Pons (tissue), 1 donor: ENCODE results near the gene HIC1.
A peak's percentile ranks its signal among the peaks of the same experiment; 100 is the strongest.

Experiments used
- DNase-seq: peaks from one replicate; pipeline ENCODE4 v3.0.0-alpha.2; 2016; ENCODE audit warnings: low spot score

The HIC1 gene

DNA sequence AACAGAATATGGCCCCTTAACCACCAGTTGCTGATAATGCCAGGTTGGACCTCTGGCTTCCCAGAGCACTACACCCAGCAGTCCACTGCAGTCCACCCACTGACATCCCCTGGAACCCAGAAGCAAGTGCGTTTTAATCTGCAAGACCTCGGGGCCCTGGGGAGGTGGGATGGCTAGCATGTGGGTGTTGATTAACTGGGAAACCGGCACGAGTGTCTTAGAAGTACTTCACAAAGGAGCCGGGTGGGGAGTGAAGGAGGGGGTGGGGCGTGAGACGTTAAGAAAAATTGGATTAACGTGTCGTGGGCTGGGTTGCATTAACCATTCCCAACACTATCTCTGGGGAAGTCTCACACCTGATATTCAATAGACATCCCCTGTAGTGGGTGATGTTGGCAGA is 6.1 kb upstream of the HIC1 start:
- no peak for DNase-seq

DNA sequence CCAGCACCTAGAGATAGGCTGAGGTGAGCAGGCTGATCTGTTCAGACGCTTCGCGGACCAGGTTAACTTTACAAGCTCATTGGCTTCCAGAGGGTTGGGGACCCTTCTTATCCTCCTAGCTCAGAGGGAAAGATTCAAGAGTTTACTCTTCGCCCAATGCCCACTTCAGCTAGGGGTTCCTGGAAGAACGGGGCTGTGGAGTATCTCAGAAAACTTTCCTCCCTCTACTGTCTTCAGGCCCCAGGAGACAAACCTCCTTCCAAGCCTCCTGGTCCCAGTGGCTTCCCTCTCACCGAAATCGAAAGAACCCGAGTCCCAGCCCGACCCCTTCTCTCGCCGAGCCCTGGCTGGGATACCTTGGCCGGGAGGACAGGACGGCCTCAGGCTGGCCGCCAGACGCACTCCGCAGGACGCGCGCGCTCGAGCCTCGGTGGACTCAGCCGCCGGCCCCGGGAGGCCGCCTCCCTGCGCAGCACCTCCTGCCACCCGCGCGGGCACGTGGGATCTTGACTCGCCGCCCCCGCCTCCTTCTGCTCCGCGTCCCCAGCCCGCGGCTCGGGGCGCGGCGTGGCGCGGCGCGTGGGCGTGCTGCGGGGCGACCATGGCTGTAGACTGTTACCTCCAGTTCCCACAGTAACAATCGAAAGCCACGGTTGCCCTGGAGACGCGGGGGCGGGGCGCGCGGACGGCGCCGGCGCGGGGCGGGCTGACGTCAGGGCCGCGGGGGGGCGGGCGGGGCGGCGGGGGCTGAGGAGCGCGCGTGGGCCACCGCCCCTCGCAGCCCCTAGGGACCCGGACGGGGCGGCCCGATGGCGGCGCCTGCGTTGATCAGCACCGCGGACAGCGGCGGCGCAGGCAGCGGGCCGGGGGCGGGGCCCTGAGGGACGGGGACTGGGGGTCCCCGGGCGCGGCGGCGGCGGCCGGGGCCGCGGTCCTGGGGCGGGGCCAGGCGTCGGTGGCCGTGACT is 5.3 kb upstream of the HIC1 start:
- no peak for DNase-seq

DNA sequence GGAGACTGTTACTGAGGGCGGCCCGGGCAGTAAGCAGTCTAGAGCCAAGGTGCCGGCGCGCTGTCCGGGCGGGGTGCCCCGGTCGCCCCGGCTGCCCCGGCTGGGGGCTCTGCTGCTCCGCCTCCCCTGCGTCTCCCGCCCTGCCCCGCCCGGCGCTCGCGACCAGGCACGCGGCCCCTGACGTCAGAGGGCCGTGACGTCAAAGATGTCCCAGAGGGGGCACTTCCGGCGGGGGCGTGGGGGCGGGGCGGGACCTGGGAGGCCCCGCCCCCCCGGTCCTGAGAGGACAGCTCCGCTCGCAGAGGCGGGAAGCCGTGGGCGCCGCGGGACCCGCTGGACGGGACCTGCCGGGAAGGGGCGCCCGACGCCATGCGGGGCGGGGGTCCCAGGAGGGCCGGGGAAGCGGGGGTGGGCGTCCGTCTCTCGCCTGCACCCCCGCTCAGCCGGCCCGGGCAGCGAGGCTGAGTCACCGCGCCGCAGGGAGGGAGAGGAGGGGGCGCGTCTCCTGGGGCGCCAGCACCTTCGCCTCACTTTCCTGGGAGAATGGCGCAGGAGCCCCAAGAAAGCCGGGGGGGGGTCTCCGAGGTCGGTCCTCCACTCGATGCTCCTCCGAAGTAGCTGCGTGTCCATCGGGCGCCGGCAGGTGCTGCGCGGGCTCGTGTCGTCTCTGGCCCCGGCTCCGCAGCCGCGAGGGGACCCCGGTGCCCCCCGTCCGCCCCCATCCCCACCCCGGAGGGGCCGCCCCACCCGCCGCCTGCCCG is 4.4 kb upstream of the HIC1 start:
- peak; percentile 53 for DNase-seq

DNA sequence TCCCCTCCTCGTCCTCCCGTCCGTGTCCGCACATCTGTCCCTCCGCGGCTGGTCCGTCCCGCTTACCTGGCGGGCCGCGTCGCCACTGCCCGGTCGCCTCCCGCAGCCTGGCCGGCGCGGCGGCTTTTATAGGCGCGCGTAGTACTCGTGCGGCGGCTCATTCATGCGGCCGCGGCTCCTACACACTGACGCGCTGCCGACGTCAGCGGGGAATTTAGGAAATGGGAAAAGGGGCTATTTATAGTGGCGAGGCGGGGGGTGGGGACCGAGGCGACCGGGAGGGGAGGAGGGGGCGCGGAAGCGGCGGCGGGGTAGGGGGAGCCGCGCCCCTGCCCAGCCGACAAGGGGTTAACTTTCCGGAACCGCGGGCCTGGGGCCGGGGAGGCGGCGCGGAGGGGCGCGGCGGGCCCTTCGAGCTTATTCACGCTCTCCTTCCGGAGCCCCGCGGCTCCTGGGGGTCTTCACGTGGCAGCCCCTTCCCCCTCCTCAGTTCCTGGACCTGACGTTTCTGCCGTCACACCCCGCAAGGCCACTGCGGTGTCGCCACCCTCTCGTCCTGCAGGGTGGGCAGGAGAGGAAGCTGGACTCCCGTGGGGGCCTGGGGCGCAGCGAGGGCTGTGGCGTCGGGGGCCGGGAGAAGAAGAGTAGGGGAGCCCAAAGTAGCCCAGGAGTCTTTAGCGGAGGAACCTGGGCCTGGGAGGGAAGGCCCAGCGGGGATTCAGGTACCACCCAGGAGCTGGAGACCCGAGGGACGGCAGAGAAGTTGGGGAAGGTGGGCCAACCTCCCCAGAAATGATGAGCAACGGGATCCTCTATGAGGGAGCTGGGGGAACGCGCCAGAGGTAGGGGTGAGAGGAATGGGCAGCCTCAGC is 3.6 kb upstream of the HIC1 start:
- DNase-seq = no peak

DNA sequence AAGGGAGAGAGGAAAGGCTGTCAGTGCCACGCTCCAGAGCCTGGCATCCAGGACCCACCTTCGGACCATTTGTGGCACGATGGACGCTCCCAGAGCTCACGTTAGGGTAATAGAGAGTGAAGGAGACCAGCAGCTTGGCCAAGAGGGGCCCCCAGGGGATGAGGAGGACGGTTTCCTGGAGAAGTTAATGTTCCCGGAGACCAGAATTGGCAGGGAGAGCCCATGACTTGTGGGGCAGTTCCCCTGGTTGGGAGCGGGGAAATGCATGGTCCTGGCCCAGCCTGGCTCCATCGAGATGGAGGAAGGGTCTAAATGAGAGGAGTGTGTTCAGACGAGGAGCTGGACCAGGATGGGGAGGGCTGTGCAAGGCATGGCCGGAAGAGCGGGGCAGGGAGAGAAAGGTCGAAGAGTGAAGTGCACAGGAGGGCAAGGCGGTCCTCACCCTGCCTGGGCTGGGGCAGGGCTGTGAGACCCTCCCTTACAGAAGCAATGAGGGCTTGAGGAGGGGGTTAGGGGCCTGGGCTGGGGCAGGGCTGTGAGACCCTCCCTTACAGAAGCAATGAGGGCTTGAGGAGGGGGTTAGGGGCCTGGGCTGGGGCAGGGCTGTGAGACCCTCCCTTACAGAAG is 2.9 kb upstream of the HIC1 start:
- DNase-seq = no peak

DNA sequence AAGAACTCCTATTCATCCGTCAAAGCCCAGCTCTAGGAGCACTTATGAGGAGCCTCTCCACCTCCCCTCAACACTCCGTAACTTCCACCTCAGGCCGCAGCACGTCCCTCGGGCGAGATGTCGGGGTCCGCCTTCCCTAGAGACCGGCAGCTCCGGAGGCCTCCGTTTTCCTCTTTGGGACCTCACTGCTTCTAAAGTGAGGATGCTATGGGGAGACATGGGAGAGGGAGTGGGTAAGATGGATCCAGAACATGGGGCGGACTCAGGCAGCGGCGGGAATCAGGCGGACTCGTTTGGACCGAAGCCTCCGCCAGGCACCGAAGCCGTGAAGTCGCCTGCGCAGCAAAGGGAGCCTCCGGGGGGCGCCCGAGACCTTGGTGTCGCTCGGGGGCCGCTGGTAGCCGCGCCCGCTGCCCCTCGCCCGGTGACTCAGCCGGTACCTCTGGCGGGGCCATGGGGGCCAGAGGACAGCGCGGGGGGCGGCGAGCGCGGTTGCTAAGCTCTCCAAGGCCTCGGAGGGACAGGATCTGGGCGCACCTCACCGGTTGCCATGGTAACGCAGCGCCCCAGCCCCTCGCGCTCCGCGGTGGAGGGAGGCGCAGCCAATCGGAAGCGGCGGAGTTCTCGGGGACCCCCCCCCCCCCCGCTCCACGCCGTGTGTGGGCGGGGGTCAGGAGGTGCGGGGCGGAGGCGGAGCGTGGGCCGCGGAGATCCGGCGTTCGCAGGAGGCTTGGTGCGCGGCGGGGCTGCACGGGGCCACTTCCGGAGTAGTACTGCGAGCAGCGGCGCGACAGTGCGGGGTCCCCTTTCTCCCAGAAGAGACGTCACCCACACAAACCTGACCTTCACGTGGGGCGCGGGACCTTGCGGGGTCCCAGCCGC is 1.3 kb upstream of the HIC1 start:
- no peak for DNase-seq

DNA sequence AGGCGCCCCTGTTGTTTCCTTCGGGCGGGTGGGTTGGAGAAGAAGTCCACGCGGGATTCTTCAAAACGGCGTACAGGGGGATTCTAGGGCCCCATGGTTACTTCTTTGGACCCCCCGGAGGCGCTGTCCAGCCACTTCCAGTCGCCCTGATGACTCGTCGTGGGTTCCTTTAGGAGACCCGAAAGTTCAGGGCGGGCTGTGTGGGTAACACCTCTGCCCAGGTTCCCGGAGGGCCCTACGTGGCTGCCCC is 716 bp upstream of the HIC1 start:
- no peak for DNase-seq

DNA sequence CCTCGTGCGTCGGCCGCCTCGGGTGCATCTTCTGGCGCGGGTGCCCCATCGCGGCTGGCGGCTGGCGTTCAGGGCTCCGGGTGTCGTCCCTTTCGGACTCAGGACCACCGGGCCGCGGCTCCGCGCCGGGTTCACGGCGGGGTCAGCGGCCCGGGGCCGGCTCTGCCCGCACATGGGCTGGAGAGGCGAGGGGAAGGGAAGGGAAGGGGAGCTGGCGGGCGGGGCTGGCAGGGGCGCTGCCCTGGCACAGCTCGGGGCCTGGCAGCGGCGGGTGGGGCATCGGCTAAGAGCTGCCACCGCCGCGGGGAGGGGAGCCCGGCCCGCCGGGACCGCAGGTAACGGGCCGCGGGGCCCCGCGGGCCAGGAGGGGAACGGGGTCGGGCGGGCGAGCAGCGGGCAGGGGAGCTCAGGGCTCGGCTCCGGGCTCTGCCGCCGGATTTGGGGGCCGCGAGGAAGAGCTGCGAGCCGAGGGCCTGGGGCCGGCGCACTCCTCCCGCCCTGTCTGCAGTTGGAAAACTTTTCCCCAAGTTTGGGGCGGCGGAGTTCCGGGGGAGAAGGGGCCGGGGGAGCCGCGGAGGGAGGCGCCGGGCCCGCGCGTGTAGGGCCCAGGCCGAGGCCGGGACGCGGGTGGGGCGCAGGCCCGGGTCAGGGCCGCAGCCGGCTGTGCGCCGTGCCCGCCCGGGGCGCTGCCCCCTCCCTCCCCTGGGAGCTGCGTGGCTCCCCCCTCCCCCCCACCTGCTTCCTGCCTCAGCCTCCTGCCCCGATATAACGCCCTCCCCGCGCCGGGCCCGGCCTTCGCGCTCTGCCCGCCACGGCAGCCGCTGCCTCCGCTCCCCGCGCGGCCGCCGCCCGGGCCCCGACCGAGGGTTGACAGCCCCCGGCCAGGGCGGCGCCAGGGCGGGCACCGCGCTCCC is 646 bp downstream of the HIC1 start:
- DNase-seq = no peak

DNA sequence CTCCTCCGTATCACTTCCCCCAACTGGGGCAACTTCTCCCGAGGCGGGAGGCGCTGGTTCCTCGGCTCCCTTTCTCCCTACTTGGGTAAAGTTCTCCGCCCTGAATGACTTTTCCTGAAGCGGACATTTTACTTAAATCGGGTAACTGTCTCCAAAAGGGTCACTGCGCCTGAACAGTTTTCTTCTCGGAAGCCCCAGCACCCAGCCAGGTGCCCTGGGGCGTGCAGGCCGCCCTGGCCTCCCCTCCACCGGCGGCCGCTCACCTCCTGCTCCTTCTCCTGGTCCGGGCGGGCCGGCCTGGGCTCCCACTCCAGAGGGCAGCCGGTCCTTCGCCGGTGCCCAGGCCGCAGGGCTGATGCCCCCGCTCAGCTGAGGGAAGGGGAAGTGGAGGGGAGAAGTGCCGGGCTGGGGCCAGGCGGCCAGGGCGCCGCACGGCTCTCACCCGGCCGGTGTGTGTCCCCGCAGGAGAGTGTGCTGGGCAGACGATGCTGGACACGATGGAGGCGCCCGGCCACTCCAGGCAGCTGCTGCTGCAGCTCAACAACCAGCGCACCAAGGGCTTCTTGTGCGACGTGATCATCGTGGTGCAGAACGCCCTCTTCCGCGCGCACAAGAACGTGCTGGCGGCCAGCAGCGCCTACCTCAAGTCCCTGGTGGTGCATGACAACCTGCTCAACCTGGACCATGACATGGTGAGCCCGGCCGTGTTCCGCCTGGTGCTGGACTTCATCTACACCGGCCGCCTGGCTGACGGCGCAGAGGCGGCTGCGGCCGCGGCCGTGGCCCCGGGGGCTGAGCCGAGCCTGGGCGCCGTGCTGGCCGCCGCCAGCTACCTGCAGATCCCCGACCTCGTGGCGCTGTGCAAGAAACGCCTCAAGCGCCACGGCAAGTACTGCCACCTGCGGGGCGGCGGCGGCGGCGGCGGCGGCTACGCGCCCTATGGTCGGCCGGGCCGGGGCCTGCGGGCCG is 1.6 kb downstream of the HIC1 start:
- no peak for DNase-seq

DNA sequence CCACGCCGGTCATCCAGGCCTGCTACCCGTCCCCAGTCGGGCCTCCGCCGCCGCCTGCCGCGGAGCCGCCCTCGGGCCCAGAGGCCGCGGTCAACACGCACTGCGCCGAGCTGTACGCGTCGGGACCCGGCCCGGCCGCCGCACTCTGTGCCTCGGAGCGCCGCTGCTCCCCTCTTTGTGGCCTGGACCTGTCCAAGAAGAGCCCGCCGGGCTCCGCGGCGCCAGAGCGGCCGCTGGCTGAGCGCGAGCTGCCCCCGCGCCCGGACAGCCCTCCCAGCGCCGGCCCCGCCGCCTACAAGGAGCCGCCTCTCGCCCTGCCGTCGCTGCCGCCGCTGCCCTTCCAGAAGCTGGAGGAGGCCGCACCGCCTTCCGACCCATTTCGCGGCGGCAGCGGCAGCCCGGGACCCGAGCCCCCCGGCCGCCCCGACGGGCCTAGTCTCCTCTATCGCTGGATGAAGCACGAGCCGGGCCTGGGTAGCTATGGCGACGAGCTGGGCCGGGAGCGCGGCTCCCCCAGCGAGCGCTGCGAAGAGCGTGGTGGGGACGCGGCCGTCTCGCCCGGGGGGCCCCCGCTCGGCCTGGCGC is 2.4 kb downstream of the HIC1 start:
- DNase-seq = no peak

DNA sequence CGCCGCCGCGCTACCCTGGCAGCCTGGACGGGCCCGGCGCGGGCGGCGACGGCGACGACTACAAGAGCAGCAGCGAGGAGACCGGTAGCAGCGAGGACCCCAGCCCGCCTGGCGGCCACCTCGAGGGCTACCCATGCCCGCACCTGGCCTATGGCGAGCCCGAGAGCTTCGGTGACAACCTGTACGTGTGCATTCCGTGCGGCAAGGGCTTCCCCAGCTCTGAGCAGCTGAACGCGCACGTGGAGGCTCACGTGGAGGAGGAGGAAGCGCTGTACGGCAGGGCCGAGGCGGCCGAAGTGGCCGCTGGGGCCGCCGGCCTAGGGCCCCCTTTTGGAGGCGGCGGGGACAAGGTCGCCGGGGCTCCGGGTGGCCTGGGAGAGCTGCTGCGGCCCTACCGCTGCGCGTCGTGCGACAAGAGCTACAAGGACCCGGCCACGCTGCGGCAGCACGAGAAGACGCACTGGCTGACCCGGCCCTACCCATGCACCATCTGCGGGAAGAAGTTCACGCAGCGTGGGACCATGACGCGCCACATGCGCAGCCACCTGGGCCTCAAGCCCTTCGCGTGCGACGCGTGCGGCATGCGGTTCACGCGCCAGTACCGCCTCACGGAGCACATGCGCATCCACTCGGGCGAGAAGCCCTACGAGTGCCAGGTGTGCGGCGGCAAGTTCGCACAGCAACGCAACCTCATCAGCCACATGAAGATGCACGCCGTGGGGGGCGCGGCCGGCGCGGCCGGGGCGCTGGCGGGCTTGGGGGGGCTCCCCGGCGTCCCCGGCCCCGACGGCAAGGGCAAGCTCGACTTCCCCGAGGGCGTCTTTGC is 3.1 kb downstream of the HIC1 start:
- DNase-seq = no peak

DNA sequence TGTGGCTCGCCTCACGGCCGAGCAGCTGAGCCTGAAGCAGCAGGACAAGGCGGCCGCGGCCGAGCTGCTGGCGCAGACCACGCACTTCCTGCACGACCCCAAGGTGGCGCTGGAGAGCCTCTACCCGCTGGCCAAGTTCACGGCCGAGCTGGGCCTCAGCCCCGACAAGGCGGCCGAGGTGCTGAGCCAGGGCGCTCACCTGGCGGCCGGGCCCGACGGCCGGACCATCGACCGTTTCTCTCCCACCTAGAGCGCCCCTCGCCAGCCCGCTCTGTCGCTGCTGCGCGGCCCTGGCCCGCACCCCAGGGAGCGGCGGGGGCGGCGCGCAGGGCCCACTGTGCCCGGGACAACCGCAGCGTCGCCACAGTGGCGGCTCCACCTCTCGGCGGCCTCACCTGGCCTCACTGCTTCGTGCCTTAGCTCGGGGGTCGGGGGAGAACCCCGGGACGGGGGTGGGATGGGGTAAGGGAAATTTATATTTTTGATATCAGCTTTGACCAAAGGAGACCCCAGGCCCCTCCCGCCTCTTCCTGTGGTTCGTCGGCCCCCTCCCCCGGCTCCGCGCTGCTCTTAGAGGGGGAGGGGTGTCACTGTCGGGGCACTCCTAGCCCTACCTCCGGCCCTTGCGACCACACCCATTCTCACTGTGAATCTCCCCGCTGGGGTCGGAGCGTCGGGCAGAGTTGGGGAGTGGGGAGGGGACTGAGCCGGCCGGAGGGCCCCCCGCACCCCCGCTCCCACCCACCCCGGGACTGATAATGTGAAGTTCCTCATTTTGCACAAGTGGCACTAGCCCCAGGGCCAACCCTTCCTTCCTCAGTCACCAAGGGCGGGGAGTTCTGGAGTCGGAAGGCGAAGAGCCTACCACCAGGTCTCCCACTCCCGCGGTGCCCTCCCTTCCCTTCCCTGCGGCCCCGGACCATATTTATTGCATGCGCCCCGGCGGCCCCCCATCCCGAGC is 4.0 kb downstream of the HIC1 start:
- no peak for DNase-seq

DNA sequence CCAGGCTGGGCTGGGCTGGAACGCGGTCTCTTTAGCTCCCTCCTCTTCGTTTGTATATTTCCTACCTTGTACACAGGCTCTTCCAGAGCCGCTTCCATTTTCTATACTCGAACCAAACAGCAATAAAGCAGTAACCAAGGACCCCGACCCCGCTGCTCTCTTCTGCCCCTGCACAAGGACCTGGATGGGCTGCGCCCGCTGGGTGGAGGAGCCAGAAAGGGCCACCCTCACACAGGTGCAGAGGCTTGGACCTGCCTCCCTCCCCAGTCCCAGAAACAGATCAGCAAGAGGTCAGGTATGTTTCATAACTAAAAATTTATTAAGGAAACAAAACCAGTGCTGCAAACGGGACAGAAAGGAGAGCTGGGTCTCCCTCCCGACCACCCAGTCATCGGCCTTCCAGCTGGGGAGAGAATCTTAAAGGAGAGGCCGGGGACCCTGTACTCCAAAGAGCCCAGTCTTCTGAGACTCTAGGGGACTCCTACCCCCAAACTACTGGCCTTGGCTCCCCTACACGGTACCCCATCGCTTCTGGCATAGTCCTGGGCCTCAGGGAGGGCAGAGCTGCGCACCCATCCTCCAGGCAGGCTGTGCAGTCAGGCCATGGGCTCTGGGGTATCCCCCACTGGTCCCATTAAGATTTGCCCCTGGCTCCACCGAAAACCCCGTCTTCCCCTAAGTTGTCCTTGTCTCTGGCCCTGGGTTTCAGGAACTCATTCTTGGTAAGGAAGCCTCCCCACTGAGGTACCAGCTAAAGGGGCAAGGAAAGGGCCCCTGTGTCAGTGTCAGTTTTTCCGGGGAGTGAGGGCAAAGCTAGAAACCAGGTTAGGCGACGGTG is 4.9 kb downstream of the HIC1 start:
- DNase-seq = no peak

DNA sequence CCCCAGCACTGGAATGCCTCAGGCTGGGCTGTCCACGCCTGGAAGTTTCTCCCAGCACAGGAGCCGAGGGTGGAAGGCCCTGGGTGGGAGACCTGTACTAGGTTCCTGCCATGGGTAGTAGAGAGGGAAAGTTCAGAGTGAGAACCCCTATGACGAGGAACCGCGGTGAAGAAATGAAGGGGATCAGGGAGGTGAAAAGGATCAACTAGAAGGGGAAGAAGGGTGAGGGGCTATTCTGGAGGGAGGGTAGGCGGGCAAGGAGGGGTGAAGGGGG is 5.4 kb downstream of the HIC1 start:
- DNase-seq = no peak

DNA sequence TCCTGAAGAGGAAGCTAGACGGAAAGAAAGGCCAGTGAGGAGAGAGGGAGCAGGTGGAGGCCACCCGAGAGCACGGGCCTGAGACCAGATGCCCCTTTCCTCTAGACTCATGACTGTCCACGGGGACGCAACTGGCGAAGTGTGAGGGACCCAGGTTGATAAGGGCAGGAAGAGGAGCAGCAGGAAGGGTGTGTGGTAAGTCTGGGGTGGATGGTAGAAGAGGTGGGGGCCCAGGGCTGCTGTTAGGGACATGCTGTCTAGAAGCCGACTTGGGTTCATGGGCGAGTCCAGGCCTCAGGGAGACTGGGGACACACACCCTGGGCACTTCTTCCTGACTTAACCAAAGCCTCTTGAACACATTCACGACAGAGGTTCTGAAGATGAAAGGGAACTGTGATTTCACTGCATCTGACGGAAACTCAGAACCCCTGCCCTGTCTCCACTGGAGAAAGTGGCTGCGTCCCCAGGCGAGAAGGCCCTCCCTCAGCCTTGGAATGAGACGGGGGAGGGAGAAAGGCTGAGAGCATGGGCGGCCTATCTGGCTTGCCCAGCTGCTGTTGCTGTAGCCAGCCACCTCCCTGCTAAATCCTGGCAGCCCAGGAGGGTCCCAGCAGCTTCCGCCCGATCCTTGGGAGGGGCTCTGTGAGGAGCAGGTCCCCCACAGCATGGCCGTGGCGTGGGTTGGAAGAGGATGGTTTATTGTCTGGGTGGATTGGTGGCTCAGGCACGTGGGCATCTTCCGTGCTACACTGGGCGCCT is 6.0 kb downstream of the HIC1 start:
- DNase-seq = no peak
